Nephron progenitor cell (in vitro differentiated cells): ENCODE results near the gene MACF1.
A peak's percentile ranks its signal among the peaks of the same experiment; 100 is the strongest.

ENCODE experiments used
- DNase-seq: peaks from one replicate; pipeline ENCODE4 v3.0.0; 2021
- H3K27ac Mint-ChIP-seq: 2 replicates; pipeline ENCODE4 v1.8.0; 2021; ENCODE audit warnings: mild to moderate bottlenecking, moderate library complexity, mixed read lengths
- H3K27me3 Mint-ChIP-seq: 2 replicates; pipeline ENCODE4 v1.8.0; 2021; ENCODE audit warnings: mild to moderate bottlenecking, low read depth, mixed read lengths; ENCODE audit not compliant: poor library complexity
- H3K36me3 Mint-ChIP-seq: 2 replicates; pipeline ENCODE4 v1.8.0; 2021; ENCODE audit warnings: low read depth, mixed read lengths
- H3K4me1 Mint-ChIP-seq: 2 replicates; pipeline ENCODE4 v1.8.0; 2021; ENCODE audit warnings: mixed read lengths
- H3K4me3 Mint-ChIP-seq: 2 replicates; pipeline ENCODE4 v1.8.0; 2021; ENCODE audit warnings: mild to moderate bottlenecking, moderate library complexity, mixed read lengths
- H3K9me3 Mint-ChIP-seq: 2 replicates; pipeline ENCODE4 v1.8.0; 2021; ENCODE audit warnings: mild to moderate bottlenecking, moderate library complexity, mixed read lengths
- TF ChIP-seq, protein P1 (sequence below): fragments of 200-600 bp; sonication (generic); IDR thresholded peaks from 2 replicates; pipeline ENCODE4 v1.5.0; 2021; ENCODE audit warnings: antibody characterized with exemption

MACF1 gene

GRCh38 chr1:39170731-39171667 lies 33.5 kb upstream of the MACF1 start:
- Mint-ChIP-seq H3K9me3 (no peaks in the 10 kb centered on the region), H3K27ac (peak overlapping the region; percentile 96), H3K4me3 (peak overlapping the region; percentile 13), H3K36me3 (no peaks in the 10 kb centered on the region), H3K4me1 (peaks cover 86% of the 10 kb centered on the region), H3K27me3 (peaks cover 3% of the 10 kb centered on the region)
- TF ChIP-seq, protein P1, sequence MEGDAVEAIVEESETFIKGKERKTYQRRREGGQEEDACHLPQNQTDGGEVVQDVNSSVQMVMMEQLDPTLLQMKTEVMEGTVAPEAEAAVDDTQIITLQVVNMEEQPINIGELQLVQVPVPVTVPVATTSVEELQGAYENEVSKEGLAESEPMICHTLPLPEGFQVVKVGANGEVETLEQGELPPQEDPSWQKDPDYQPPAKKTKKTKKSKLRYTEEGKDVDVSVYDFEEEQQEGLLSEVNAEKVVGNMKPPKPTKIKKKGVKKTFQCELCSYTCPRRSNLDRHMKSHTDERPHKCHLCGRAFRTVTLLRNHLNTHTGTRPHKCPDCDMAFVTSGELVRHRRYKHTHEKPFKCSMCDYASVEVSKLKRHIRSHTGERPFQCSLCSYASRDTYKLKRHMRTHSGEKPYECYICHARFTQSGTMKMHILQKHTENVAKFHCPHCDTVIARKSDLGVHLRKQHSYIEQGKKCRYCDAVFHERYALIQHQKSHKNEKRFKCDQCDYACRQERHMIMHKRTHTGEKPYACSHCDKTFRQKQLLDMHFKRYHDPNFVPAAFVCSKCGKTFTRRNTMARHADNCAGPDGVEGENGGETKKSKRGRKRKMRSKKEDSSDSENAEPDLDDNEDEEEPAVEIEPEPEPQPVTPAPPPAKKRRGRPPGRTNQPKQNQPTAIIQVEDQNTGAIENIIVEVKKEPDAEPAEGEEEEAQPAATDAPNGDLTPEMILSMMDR = no peak
- no peak for DNase-seq

DNA sequence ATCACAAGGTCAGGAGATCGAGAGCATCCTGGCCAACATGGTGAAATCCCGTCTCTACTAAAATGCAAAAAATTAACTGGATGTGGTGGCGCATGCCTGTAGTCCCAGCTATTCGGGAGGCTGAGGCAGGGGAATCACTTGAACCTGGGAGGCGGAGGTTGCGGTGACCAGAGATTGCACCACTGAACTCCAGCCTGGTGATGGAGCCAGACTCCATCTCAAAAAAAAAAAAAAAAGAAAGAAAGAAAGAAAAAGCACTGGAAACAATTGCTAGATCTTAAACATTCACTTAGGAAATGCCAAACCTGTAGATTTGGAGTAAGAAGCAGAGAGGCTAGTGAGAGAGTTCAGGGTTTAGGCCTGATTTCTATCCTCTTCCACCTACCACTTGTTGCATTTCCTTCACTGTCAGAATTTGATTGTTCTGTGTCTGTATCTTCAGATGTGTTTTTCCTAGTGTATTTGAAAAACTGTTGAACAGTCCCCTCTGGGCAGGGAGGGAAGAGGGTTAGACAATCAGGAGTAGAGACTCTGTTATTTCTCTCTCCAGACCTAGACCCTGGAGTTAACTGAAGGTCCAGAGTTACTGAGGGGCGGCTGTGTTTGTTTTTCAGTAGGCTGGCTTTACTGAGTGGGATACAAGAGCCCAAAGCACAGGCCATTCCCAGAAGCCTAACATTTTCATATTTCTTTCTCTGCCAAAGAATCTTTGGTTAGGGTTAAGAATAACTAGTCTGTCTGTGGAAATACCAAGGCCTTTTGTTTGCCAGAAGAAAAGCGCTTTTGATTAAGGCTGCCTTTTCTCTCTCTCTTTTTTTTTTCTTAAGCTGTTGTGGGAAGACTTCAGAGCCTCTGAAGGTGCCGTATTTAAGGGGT lies 31.1 kb upstream of the MACF1 start:
- no peaks in the 10 kb centered on the region for H3K36me3 Mint-ChIP-seq
- peaks cover under 1% of the 10 kb centered on the region for H3K27me3 Mint-ChIP-seq
- H3K27ac Mint-ChIP-seq = peak overlapping the region; percentile 97
- no peaks in the 10 kb centered on the region for H3K9me3 Mint-ChIP-seq
- no peak for DNase-seq
- TF ChIP-seq, protein P1 = no peak
- H3K4me3 Mint-ChIP-seq = peak overlapping the region; percentile 1
- peaks cover 91% of the 10 kb centered on the region for H3K4me1 Mint-ChIP-seq

GRCh38 chr1:39173995-39174380 lies 30.5 kb upstream of the MACF1 start:
- Mint-ChIP-seq H3K36me3 (no peaks in the 10 kb centered on the region), H3K27ac (peak overlapping the region; percentile 97), H3K4me1 (peaks cover 93% of the 10 kb centered on the region), H3K9me3 (no peaks in the 10 kb centered on the region), H3K27me3 (no peaks in the 10 kb centered on the region), H3K4me3 (peak overlapping the region; percentile 1)
- no peak for DNase-seq
- TF ChIP-seq, protein P1 = no peak

- peak overlapping the region; percentile 97 for H3K27ac Mint-ChIP-seq
- no peaks in the 10 kb centered on the region for H3K36me3 Mint-ChIP-seq
- no peak for DNase-seq
- no peaks in the 10 kb centered on the region for H3K9me3 Mint-ChIP-seq
- H3K27me3 Mint-ChIP-seq = no peaks in the 10 kb centered on the region
- no peak overlapping the region for H3K4me3 Mint-ChIP-seq
- peaks cover 91% of the 10 kb centered on the region for H3K4me1 Mint-ChIP-seq
- TF ChIP-seq, protein P1 = no peak
Observed at GRCh38 chr1:39174390-39175081, 30.0 kb upstream of the MACF1 start.

DNA sequence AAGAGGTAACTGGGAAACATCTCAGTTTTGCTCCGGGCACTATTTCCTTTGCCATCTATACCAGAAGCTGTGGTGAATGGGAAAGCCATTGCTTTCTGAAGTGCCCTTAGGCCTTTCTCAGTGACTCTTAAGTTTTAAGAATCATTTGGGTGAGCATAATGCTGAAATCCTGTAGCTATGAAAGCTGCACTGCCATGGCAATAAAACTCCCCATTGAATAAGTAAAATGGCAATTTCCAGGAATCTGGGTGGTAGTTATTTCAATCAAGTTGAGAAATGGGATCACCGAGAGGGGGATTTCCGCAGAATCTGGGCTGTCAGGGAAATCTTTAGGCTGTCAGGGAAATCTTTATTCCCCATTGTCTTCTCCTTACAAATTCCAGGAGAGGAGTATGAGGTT lies 26.8 kb upstream of the MACF1 start:
- Mint-ChIP-seq H3K36me3 (peaks cover 21% of the 10 kb centered on the region), H3K27me3 (no peaks in the 10 kb centered on the region), H3K4me3 (no peak overlapping the region), H3K27ac (no peak overlapping the region), H3K9me3 (peaks cover 12% of the 10 kb centered on the region), H3K4me1 (peaks cover 60% of the 10 kb centered on the region)
- DNase-seq = no peak
- TF ChIP-seq, protein P1 = no peak
